Prostate gland (tissue), 2 donors: ENCODE data around the gene OR7G3. TPM values are rescaled to one million over a fixed set of nuclear protein-coding genes. Genes with fewer than 3 reads are reported as not detected.

Source experiments
- DNase-seq: peaks from one replicate; pipeline ENCODE4 v3.0.0-alpha.2; 2019; ENCODE audit warnings: low spot score
- H3K27ac ChIP-seq, 2 donors: fragments of 200-600 bp; sonication (generic); 2 replicates each; pipeline ENCODE4 v1.5.1; 2017 to 2019
- H3K27me3 ChIP-seq: fragments of 200-600 bp; sonication (generic); replicated peaks from 2 replicates; pipeline ENCODE4 v1.5.1; 2019; ENCODE audit not compliant: insufficient read depth
- H3K36me3 ChIP-seq, 2 donors: fragments of 200-600 bp; sonication (generic); 1 replicate in 1 of 2; 2 replicates in 1 of 2; pipeline versions ENCODE4 v1.5.1 to v1.8.1; 2017 to 2019
- H3K4me1 ChIP-seq: fragments of 200-600 bp; sonication (generic); replicated peaks from 2 replicates; pipeline ENCODE4 v1.5.1; 2019
- H3K4me3 ChIP-seq, 2 donors: fragments of 200-600 bp; sonication (generic); 2 replicates each; pipeline ENCODE4 v1.5.1; 2017 to 2019
- H3K9me3 ChIP-seq: fragments of 200-600 bp; sonication (generic); 2 replicates; pipeline ENCODE4 v1.5.1; 2017
- POLR2A ChIP-seq: fragments of 450-650 bp; IDR thresholded peaks from one replicate; pipeline ENCODE4 v1.6.1; 2016; ENCODE audit warnings: antibody characterized with exemption, mild to moderate bottlenecking
- POLR2AphosphoS5 ChIP-seq: sonication (generic); formaldehyde crosslinking; IDR thresholded peaks from one replicate; pipeline ENCODE4 v1.6.1; 2017; ENCODE audit warnings: antibody characterized with exemption
- WGBS: methylation state at CpG from one replicate; pipeline ENCODE4 v1.1.5; 2018; 5-methylcytosine and 5-hydroxymethylcytosine counted together
- intact Hi-C: fragments of 100-400 bp; cut with DNase I; formaldehyde crosslinking; loops from one replicate; pipeline ENCODE4 v1.14.2; 2022
- total RNA-seq, 2 donors: library from RNA; depleted of rRNA; stranded (reverse); fragments of >200 nt; gene quantifications; one replicate each; pipeline ENCODE4 v1.1.0, GENCODE V29; 2016
- TF ChIP-seq, protein P1 (sequence below), 4 experiments: fragments of 200-600 bp in 2 of 4; fragments of 450-650 bp in 2 of 4; sonication (generic) in 2 of 4; IDR thresholded peaks; 1 replicate in 3 of 4; 2 replicates in 1 of 4; pipeline ENCODE4 v1.5.1; 2016 to 2019; ENCODE audit warnings: antibody characterized with exemption in 4 of 4, mild to moderate bottlenecking in 2 of 4, moderate library complexity in 2 of 4

Gene OR7G3
- total RNA-seq, 2 donors from 2014 or later: not detected

DNA sequence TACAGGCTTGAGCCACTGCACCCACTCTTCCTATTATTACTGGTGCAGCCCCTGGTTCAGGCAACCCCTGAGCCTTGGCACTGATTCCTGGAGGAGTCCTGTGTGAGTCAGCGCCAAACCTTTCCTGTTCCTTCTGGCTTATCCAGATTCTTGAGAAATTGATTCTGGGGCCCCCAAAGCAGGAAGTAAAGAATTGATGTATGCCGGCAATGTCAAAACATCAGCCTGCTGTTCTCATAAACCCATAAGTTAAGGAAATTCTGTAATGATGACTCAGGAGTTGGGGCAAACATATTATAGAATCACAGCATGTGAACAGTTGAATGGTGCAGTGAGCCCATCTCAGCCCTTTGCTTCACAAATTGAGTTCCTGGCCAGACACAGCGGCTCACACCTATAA is 1.4 kb upstream of the OR7G3 start:
- TF ChIP-seq POLR2AphosphoS5 (no peak), POLR2A (no peak)
- TF ChIP-seq, protein P1, sequence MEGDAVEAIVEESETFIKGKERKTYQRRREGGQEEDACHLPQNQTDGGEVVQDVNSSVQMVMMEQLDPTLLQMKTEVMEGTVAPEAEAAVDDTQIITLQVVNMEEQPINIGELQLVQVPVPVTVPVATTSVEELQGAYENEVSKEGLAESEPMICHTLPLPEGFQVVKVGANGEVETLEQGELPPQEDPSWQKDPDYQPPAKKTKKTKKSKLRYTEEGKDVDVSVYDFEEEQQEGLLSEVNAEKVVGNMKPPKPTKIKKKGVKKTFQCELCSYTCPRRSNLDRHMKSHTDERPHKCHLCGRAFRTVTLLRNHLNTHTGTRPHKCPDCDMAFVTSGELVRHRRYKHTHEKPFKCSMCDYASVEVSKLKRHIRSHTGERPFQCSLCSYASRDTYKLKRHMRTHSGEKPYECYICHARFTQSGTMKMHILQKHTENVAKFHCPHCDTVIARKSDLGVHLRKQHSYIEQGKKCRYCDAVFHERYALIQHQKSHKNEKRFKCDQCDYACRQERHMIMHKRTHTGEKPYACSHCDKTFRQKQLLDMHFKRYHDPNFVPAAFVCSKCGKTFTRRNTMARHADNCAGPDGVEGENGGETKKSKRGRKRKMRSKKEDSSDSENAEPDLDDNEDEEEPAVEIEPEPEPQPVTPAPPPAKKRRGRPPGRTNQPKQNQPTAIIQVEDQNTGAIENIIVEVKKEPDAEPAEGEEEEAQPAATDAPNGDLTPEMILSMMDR (IDR thresholded peaks at IDR 0.05): no peak
- H3K27ac ChIP-seq: no peak overlapping the region
- 56% methylated on average over 3 of the region's 3 CpGs for WGBS
- H3K36me3 ChIP-seq: no peaks in the 10 kb centered on the region
- H3K4me3 ChIP-seq: no peak overlapping the region
- peaks cover 2% of the 10 kb centered on the region for H3K27me3 ChIP-seq
- DNase-seq: no peak
- no peaks in the 10 kb centered on the region for H3K4me1 ChIP-seq
- no peaks in the 10 kb centered on the region for H3K9me3 ChIP-seq
- intact Hi-C loops: no loop called here

DNA sequence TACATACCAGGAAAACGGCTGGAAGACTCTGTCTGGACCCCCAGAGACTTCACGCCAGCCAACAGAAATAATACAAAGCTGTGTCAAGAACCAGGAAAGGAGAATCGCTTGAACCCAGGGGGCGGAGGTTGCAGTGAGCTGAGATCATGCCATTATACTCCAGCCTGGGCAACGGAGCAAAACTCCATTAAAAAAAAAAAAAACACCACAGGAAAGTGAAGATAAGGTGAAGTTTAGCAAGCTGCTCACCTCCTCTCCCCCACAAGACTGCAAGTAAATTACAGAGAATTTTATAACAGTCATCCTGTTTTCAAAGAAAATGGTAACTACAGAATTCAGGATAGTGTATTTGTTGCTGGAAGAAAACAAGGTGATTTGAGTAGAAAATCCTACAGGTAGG is 10.2 kb downstream of the OR7G3 start:
- intact Hi-C loops: no loop called here
- no peaks in the 10 kb centered on the region for H3K9me3 ChIP-seq
- H3K4me3 ChIP-seq: no peak overlapping the region
- no peaks in the 10 kb centered on the region for H3K36me3 ChIP-seq
- H3K27me3 ChIP-seq: no peaks in the 10 kb centered on the region
- H3K27ac ChIP-seq: no peak overlapping the region
- 54% methylated on average over 5 of the region's 5 CpGs for WGBS
- H3K4me1 ChIP-seq: no peaks in the 10 kb centered on the region
- DNase-seq: no peak
- TF ChIP-seq, protein P1 (IDR thresholded peaks at IDR 0.05): no peak
- TF ChIP-seq POLR2AphosphoS5 (no peak), POLR2A (no peak)

DNA sequence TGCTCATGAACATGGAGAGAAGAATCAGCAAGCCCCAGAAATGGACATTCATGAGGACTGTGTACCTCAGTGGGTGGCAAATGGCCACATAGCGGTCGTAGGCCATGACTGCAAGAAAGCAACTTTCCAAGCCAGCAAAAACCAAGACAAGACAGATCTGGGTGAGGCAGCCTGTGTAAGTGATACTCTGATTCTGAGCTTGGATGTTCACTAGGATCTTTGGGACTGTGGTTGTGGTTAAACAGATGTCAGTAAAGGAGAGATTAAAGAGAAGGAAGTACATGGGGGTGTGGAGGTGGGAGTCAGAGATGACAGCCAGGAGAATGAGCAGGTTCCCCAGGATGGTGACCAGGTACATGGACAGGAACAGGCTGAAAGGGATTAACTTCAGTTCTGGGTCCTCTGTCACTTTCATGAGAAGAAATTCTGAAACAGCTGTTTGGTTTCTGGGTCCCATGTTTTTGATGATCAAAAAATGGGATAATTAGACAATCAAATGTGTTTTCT is 11.4 kb downstream of the OR7G3 start, which contains the start of gene OR7G1:
Gene OR7G1, minus strand, starts transcription at position 457 of the 507 bp plus-strand sequence. Its CDS starts 0 bp downstream, at position 457.
- no peaks in the 10 kb centered on the region for H3K27me3 ChIP-seq
- no peak within 1 kb of the TSS for H3K4me3 ChIP-seq
- H3K36me3 ChIP-seq: no peaks in the 10 kb centered on the region
- 84% methylated on average over 2 of the region's 2 CpGs for WGBS
- no peak for TF ChIP-seq POLR2A
- TF ChIP-seq, protein P1 (IDR thresholded peaks at IDR 0.05): no peak
- TF ChIP-seq POLR2AphosphoS5: no peak
- intact Hi-C loops: no loop called here
- H3K9me3 ChIP-seq: no peaks in the 10 kb centered on the region
- H3K4me1 ChIP-seq: no peaks in the 10 kb centered on the region
- H3K27ac ChIP-seq: no peak within 1 kb of the TSS
- DNase-seq: no peak

DNA sequence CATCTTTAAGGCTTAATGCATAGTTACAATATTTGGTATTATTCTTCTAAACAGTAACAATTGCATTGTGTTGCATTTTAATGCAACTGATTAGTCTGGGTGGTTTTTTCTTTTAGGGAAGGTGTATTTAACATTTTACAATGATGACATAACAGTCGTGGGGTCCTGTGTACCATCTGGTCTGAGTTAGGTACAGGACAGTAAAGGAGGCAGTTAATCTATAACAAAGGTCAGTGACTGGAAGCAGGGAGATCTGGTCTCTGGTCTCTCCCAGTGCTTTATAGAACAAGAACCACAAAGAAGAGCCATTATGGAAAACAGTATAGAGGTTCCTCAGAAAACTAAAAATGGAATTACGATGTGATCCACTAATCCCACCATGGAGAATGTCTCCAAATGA is 16.8 kb downstream of the OR7G3 start:
- H3K27ac ChIP-seq: no peak overlapping the region
- no peak overlapping the region for H3K4me3 ChIP-seq
- intact Hi-C loops: no loop called here
- TF ChIP-seq, protein P1 (IDR thresholded peaks at IDR 0.05): no peak
- no peaks in the 10 kb centered on the region for H3K27me3 ChIP-seq
- DNase-seq: no peak
- WGBS: 44% methylated on average over 2 of the region's 2 CpGs
- H3K9me3 ChIP-seq: no peaks in the 10 kb centered on the region
- H3K36me3 ChIP-seq: no peaks in the 10 kb centered on the region
- H3K4me1 ChIP-seq: no peaks in the 10 kb centered on the region

DNA sequence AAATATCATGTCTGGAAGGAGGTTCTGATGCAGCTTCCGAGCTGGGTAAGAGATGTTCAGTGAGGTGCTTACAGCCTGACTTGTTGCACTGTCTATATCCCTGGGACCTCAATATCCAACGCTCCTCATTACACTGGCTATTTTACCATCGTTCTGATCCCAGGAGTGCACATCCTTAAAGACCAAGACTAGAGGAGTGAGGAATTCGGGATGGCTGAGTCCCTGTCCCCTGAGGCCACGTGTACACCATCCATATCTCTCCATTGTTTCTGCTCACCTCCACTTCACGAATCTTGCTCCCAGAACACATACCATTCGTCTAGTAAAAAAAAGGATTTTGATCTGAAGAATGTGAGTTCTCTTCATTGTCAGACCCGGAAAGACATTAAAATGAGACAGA is 19.4 kb downstream of the OR7G3 start, which contains the start of gene OR7G2:
Gene OR7G2, minus strand, starts transcription at position 101 of the 400 bp plus-strand sequence. CDS start 4,232 bp downstream, outside the sequence.
- Histone ChIP-seq H3K36me3 (no peaks in the 10 kb centered on the region), H3K4me1 (no peaks in the 10 kb centered on the region), H3K4me3 (no peak within 1 kb of the TSS), H3K9me3 (no peaks in the 10 kb centered on the region), H3K27ac (no peak within 1 kb of the TSS), H3K27me3 (no peaks in the 10 kb centered on the region)
- TF ChIP-seq, protein P1 (IDR thresholded peaks at IDR 0.05): no peak
- no peak for TF ChIP-seq POLR2AphosphoS5
- intact Hi-C loops: no loop called here
- 31% methylated on average over 8 of the region's 8 CpGs for WGBS
- DNase-seq: no peak
